ENCODE measurements around the gene CCDC102A. TPM values are rescaled to one million over a fixed set of nuclear protein-coding genes. Genes with fewer than 3 reads are reported as not detected.

CCDC102A gene
- total and polyA plus RNA-seq, 5 experiments from 2014 or later = 7.0 to 17.0 (median 9.2) TPM

- peaks cover 56 to 86% (median 83%) of the 10 kb centered on the region in 4 donors for H3K4me1 Mint-ChIP-seq
- H3K4me3 Mint-ChIP-seq = peak overlapping the region; percentile 55 to 90 (median 79)
- H3K9me3 Mint-ChIP-seq = no peaks in the 10 kb centered on the region
- H3K27me3 Mint-ChIP-seq = no peaks in the 10 kb centered on the region
- peak overlapping the region; percentile 91 to 99 (median 96) for H3K27ac Mint-ChIP-seq
- POLR2A ChIA-PET = interaction anchor here (0.8 to 1.3 kb wide), 6 partner anchors 9 to 86 kb away, joined by 3 to 6 read pairs (median 4); partner anchors contain the start of genes ADGRG5, CIAPIN1, COQ9 and DOK4
- peaks cover 0 to 5% (median 5%) of the 10 kb centered on the region in 3 donors for H3K36me3 Mint-ChIP-seq
- DNase-seq (peak in 9 of 10 donors; percentile 34 to 78 (median 51)), ATAC-seq (peak; percentile 4 to 12)
Observed at GRCh38 chr16:57533431-57534336, 2.7 kb downstream of the CCDC102A start.

- no peak for DNase-seq
- no peak for ATAC-seq
- peaks cover 52 to 72% (median 72%) of the 10 kb centered on the region in 4 donors for H3K4me1 Mint-ChIP-seq
- peak overlapping the region; percentile 91 to 99 (median 95) for H3K27ac Mint-ChIP-seq
- H3K4me3 Mint-ChIP-seq = peak overlapping the region; percentile 7 to 90 (median 70)
- H3K36me3 Mint-ChIP-seq = peaks cover 0 to 5% (median 5%) of the 10 kb centered on the region in 3 donors
- no peaks in the 10 kb centered on the region for H3K27me3 Mint-ChIP-seq
- H3K9me3 Mint-ChIP-seq = no peaks in the 10 kb centered on the region
- POLR2A ChIA-PET = interaction anchor here (0.5 to 1.9 kb wide), 5 partner anchors 9 to 347 kb away, joined by 3 to 11 read pairs (median 5); partner anchors contain the start of genes ADGRG5 and PSME3IP1
Observed at GRCh38 chr16:57532266-57532625, 4.1 kb downstream of the CCDC102A start.

GRCh38 chr16:57531635-57532265, 4.6 kb downstream of the CCDC102A start:
- Mint-ChIP-seq H3K27ac (peak overlapping the region; percentile 91 to 99 (median 95)), H3K27me3 (no peaks in the 10 kb centered on the region), H3K9me3 (no peaks in the 10 kb centered on the region), H3K4me1 (peaks cover 52 to 68% (median 67%) of the 10 kb centered on the region in 4 donors), H3K4me3 (peak overlapping the region; percentile 13 to 90 (median 80)), H3K36me3 (peaks cover 0 to 6% (median 5%) of the 10 kb centered on the region in 3 donors)
- POLR2A ChIA-PET = interaction anchor here (0.6 to 1.9 kb wide), 5 partner anchors 9 to 265 kb away, joined by 3 to 11 read pairs (median 5); partner anchors contain the start of gene ADGRG5
- ATAC-seq (no peak), DNase-seq (peak in 1 of 10 donors; percentile 55)

GRCh38 chr16:57531253-57531575, 5.2 kb downstream of the CCDC102A start:
- Mint-ChIP-seq H3K36me3 (peaks cover 0 to 8% (median 5%) of the 10 kb centered on the region in 3 donors), H3K9me3 (no peaks in the 10 kb centered on the region), H3K4me1 (peaks cover 52 to 68% (median 67%) of the 10 kb centered on the region in 4 donors), H3K4me3 (peak overlapping the region; percentile 71 to 90 (median 80)), H3K27ac (peak overlapping the region; percentile 91 to 99 (median 95)), H3K27me3 (no peaks in the 10 kb centered on the region)
- ATAC-seq = no peak
- DNase-seq = peak in 1 of 10 donors; percentile 47
- POLR2A ChIA-PET = interaction anchor here (1.7 to 1.9 kb wide), 2 partner anchors 10 to 11 kb away, joined by 5 read pairs; no protein-coding TSS in a partner anchor

GRCh38 chr16:57530522-57531252, 5.7 kb downstream of the CCDC102A start:
- POLR2A ChIA-PET = interaction anchor here (1.3 to 1.9 kb wide), 4 partner anchors 11 to 345 kb away, joined by 3 to 5 read pairs (median 4); partner anchors contain the start of genes ADGRG5, PSME3IP1 and RSPRY1
- peak in 3 of 10 donors; percentile 22 to 57 (median 27) for DNase-seq
- H3K27me3 Mint-ChIP-seq = no peaks in the 10 kb centered on the region
- no peaks in the 10 kb centered on the region for H3K9me3 Mint-ChIP-seq
- peak in 1 of 2 donors; percentile 1 for ATAC-seq
- H3K4me3 Mint-ChIP-seq = peak overlapping the region; percentile 71 to 90 (median 80)
- peaks cover 52 to 67% (median 65%) of the 10 kb centered on the region in 4 donors for H3K4me1 Mint-ChIP-seq
- peaks cover 0 to 8% (median 5%) of the 10 kb centered on the region in 3 donors for H3K36me3 Mint-ChIP-seq
- H3K27ac Mint-ChIP-seq = peak overlapping the region; percentile 91 to 99 (median 95)

- peaks cover 0 to 8% (median 5%) of the 10 kb centered on the region in 3 donors for H3K36me3 Mint-ChIP-seq
Observed at GRCh38 chr16:57530104-57530521, 6.3 kb downstream of the CCDC102A start.

GRCh38 chr16:57529391-57530103, 6.8 kb downstream of the CCDC102A start:
- ATAC-seq (no peak), DNase-seq (peak in 1 of 10 donors; percentile 51)
- POLR2A ChIA-PET = interaction anchor here (0.5 to 1.4 kb wide), 3 partner anchors 13 to 344 kb away, joined by 3 to 4 read pairs (median 4); partner anchors contain the start of genes ADGRG5, PSME3IP1 and RSPRY1
- Mint-ChIP-seq H3K27me3 (no peaks in the 10 kb centered on the region), H3K36me3 (peaks cover 0 to 8% (median 5%) of the 10 kb centered on the region in 3 donors), H3K4me1 (peaks cover 46 to 58% (median 55%) of the 10 kb centered on the region in 4 donors), H3K27ac (peak overlapping the region; percentile 91 to 99 (median 95)), H3K9me3 (no peaks in the 10 kb centered on the region), H3K4me3 (peak overlapping the region; percentile 71 to 90 (median 80))

More at GRCh38 chr16:57530104-57530521, 6.3 kb downstream of the CCDC102A start:
- Mint-ChIP-seq H3K9me3 (no peaks in the 10 kb centered on the region), H3K27me3 (no peaks in the 10 kb centered on the region), H3K4me3 (peak overlapping the region; percentile 71 to 90 (median 80)), H3K4me1 (peaks cover 51 to 63% (median 60%) of the 10 kb centered on the region in 4 donors), H3K27ac (peak overlapping the region; percentile 91 to 99 (median 95))
- DNase-seq = peak; percentile 40 to 83 (median 62)
- POLR2A ChIA-PET = interaction anchor here (1.3 to 1.7 kb wide), 3 partner anchors 10 to 344 kb away, joined by 3 to 5 read pairs (median 4); partner anchors contain the start of genes ADGRG5, PSME3IP1 and RSPRY1
- ATAC-seq = peak; percentile 85

- H3K36me3 Mint-ChIP-seq = peaks cover 0 to 8% (median 5%) of the 10 kb centered on the region in 3 donors
- peak overlapping the region in 3 of 10 donors; percentile 94 to 96 (median 96) for H3K27ac Mint-ChIP-seq
- H3K4me3 Mint-ChIP-seq = peak overlapping the region in 3 of 10 donors; percentile 33 to 90 (median 71)
- POLR2A ChIA-PET = interaction anchor here (0.5 to 1.2 kb wide), 4 partner anchors 9 to 24 kb away, joined by 3 to 7 read pairs (median 4); partner anchors contain the start of genes ADGRG5 and CCDC102A
- peak in 1 of 10 donors; percentile 56 for DNase-seq
- H3K9me3 Mint-ChIP-seq = no peaks in the 10 kb centered on the region
- H3K4me1 Mint-ChIP-seq = peaks cover 38 to 50% (median 47%) of the 10 kb centered on the region in 4 donors
- ATAC-seq = no peak
- no peaks in the 10 kb centered on the region for H3K27me3 Mint-ChIP-seq
Observed at GRCh38 chr16:57528499-57529390, 7.6 kb downstream of the CCDC102A start.

- peaks cover 32 to 46% (median 38%) of the 10 kb centered on the region in 4 donors for H3K4me1 Mint-ChIP-seq
- H3K4me3 Mint-ChIP-seq = no peak overlapping the region
- peak overlapping the region in 3 of 10 donors; percentile 9 to 25 (median 15) for H3K27ac Mint-ChIP-seq
- ATAC-seq = no peak
- DNase-seq = peak in 1 of 10 donors; percentile 14
- POLR2A ChIA-PET = interaction anchor here (0.6 to 1.2 kb wide), 3 partner anchors 9 to 45 kb away, joined by 3 to 7 read pairs (median 3); partner anchors contain the start of genes ADGRG5 and CCDC102A
- no peaks in the 10 kb centered on the region for H3K27me3 Mint-ChIP-seq
- H3K36me3 Mint-ChIP-seq = peaks cover 0 to 9% (median 5%) of the 10 kb centered on the region in 3 donors
- no peaks in the 10 kb centered on the region for H3K9me3 Mint-ChIP-seq
Observed at GRCh38 chr16:57527610-57528360, 8.6 kb downstream of the CCDC102A start.

All from naive thymus-derived CD8-positive, alpha-beta T cell (primary cell).